Loucy (cell line): ENCODE results near the gene DENND2A.

Experiments used
- H2AFZ ChIP-seq: fragments of 200-600 bp; sonication (generic); 2 replicates; pipeline ENCODE4 v1.6.0; 2016; ENCODE audit warnings: antibody characterized with exemption, mild to moderate bottlenecking, low read length, moderate library complexity
- H3F3A ChIP-seq: fragments of 200-600 bp; 2 replicates; pipeline ENCODE4 v1.6.0; 2016; ENCODE audit warnings: antibody characterized with exemption, low read depth, mild to moderate bottlenecking
- H3K27me3 ChIP-seq: fragments of 200-600 bp; sonication (generic); 2 replicates; pipeline ENCODE4 v1.6.1; 2014; ENCODE audit warnings: low read length, mild to moderate bottlenecking; ENCODE audit not compliant: insufficient read depth, poor library complexity, severe bottlenecking
- H3K36me3 ChIP-seq: fragments of 200-600 bp; sonication (generic); 2 replicates; pipeline ENCODE4 v1.6.1; 2016; ENCODE audit warnings: low read length; ENCODE audit not compliant: insufficient read depth
- H3K4me1 ChIP-seq: fragments of 200-600 bp; sonication (generic); 2 replicates; pipeline ENCODE4 v1.5.1; 2014; ENCODE audit warnings: low read length, mild to moderate bottlenecking; ENCODE audit not compliant: insufficient read depth, poor library complexity, severe bottlenecking
- H3K4me2 ChIP-seq: fragments of 200-600 bp; sonication (generic); 2 replicates; pipeline ENCODE4 v1.6.0; 2014; ENCODE audit warnings: antibody characterized with exemption, low read length, low read depth, mild to moderate bottlenecking; ENCODE audit not compliant: poor library complexity, severe bottlenecking
- H3K4me3 ChIP-seq: fragments of 200-600 bp; sonication (generic); 2 replicates; pipeline ENCODE4 v1.5.1; 2014; ENCODE audit warnings: low read length, mild to moderate bottlenecking, mixed read lengths; ENCODE audit not compliant: poor library complexity, severe bottlenecking
- H3K79me2 ChIP-seq: fragments of 200-600 bp; sonication (generic); 2 replicates; pipeline ENCODE4 v1.6.1; 2014; ENCODE audit warnings: low read length; ENCODE audit not compliant: insufficient read depth
- H3K9ac ChIP-seq: fragments of 200-600 bp; sonication (generic); 2 replicates; pipeline ENCODE4 v1.6.0; 2014; ENCODE audit warnings: mild to moderate bottlenecking, low read depth, low read length, moderate library complexity; ENCODE audit not compliant: poor library complexity, severe bottlenecking
- H3K9me2 ChIP-seq: fragments of 200-600 bp; sonication (generic); replicated peaks from 2 replicates; pipeline ENCODE4 v1.6.1; 2016; ENCODE audit warnings: low read depth, low read length, mixed read lengths
- H3K9me3 ChIP-seq: fragments of 200-600 bp; sonication (generic); 2 replicates; pipeline ENCODE4 v1.6.1; 2014; ENCODE audit warnings: mild to moderate bottlenecking, antibody characterized with exemption, low read length, low read depth; ENCODE audit not compliant: insufficient read depth
- H4K20me1 ChIP-seq: fragments of 200-600 bp; sonication (generic); 2 replicates; pipeline ENCODE4 v1.6.0; 2014; ENCODE audit warnings: antibody characterized with exemption, low read length, mild to moderate bottlenecking; ENCODE audit not compliant: insufficient read depth, poor library complexity, severe bottlenecking
- EZH2phosphoT487 ChIP-seq: fragments of 200-600 bp; IDR thresholded peaks from 2 replicates; pipeline ENCODE4 v1.6.1; 2018; ENCODE audit warnings: antibody characterized with exemption, mild to moderate bottlenecking, moderate library complexity, borderline replicate concordance
- TF ChIP-seq, protein P1 (sequence below): fragments of 200-600 bp; sonication (generic); conservative IDR thresholded peaks from 2 replicates; pipeline ENCODE4 v1.5.1; 2014; ENCODE audit warnings: mild to moderate bottlenecking, antibody characterized with exemption, low read length

The DENND2A gene

GRCh38 chr7:140600341-140600740 is 40.3 kb downstream of the DENND2A start:
- H2AFZ ChIP-seq, result no peak overlapping the region
- H3K4me2 ChIP-seq, result no peak overlapping the region
- H4K20me1 ChIP-seq, result no peaks in the 10 kb centered on the region
- no peaks in the 10 kb centered on the region for H3K4me1 ChIP-seq
- no peaks in the 10 kb centered on the region for H3F3A ChIP-seq
- H3K36me3 ChIP-seq, result no peaks in the 10 kb centered on the region
- H3K27me3 ChIP-seq, result no peaks in the 10 kb centered on the region
- no peak overlapping the region for H3K4me3 ChIP-seq
- H3K79me2 ChIP-seq, result no peaks in the 10 kb centered on the region
- TF ChIP-seq, protein P1, sequence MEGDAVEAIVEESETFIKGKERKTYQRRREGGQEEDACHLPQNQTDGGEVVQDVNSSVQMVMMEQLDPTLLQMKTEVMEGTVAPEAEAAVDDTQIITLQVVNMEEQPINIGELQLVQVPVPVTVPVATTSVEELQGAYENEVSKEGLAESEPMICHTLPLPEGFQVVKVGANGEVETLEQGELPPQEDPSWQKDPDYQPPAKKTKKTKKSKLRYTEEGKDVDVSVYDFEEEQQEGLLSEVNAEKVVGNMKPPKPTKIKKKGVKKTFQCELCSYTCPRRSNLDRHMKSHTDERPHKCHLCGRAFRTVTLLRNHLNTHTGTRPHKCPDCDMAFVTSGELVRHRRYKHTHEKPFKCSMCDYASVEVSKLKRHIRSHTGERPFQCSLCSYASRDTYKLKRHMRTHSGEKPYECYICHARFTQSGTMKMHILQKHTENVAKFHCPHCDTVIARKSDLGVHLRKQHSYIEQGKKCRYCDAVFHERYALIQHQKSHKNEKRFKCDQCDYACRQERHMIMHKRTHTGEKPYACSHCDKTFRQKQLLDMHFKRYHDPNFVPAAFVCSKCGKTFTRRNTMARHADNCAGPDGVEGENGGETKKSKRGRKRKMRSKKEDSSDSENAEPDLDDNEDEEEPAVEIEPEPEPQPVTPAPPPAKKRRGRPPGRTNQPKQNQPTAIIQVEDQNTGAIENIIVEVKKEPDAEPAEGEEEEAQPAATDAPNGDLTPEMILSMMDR, result no peak
- no peak for TF ChIP-seq EZH2phosphoT487
- no peaks in the 10 kb centered on the region for H3K9me3 ChIP-seq
- H3K9ac ChIP-seq, result no peak overlapping the region
- H3K9me2 ChIP-seq, result no peaks in the 10 kb centered on the region

DNA sequence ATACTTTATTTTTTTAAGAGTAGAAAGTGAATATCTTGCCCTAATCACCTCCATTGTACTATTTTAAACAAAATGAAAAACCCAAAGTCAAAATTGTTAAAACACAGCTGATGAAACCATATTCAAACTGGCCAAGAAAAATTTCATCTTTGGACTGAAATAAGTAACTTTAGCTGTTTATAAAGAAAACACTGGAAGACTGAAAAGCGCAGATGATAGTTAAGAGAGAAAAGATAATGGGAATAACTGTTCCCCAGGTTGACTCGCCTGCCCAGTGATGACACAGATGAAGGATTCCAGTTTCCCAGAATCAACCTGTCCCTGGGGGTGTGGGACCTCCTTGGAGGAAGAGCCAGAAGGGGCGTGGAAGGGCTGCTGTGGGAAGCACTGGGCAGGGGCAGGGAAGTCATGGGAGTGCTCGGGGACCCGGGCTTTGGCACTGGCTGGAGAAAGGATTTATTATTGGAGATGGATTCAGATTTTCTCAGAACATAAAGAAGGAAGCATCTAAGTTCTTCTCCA is 43.1 kb downstream of the DENND2A start:
- no peaks in the 10 kb centered on the region for H3K79me2 ChIP-seq
- TF ChIP-seq EZH2phosphoT487, result no peak
- TF ChIP-seq, protein P1, result no peak
- no peak overlapping the region for H3K4me3 ChIP-seq
- H2AFZ ChIP-seq, result no peak overlapping the region
- H4K20me1 ChIP-seq, result no peaks in the 10 kb centered on the region
- H3K9me3 ChIP-seq, result no peaks in the 10 kb centered on the region
- no peaks in the 10 kb centered on the region for H3K36me3 ChIP-seq
- no peaks in the 10 kb centered on the region for H3K9me2 ChIP-seq
- peaks cover 6% of the 10 kb centered on the region for H3K4me1 ChIP-seq
- no peak overlapping the region for H3K4me2 ChIP-seq
- H3K27me3 ChIP-seq, result no peaks in the 10 kb centered on the region
- no peak overlapping the region for H3K9ac ChIP-seq
- no peaks in the 10 kb centered on the region for H3F3A ChIP-seq

DNA sequence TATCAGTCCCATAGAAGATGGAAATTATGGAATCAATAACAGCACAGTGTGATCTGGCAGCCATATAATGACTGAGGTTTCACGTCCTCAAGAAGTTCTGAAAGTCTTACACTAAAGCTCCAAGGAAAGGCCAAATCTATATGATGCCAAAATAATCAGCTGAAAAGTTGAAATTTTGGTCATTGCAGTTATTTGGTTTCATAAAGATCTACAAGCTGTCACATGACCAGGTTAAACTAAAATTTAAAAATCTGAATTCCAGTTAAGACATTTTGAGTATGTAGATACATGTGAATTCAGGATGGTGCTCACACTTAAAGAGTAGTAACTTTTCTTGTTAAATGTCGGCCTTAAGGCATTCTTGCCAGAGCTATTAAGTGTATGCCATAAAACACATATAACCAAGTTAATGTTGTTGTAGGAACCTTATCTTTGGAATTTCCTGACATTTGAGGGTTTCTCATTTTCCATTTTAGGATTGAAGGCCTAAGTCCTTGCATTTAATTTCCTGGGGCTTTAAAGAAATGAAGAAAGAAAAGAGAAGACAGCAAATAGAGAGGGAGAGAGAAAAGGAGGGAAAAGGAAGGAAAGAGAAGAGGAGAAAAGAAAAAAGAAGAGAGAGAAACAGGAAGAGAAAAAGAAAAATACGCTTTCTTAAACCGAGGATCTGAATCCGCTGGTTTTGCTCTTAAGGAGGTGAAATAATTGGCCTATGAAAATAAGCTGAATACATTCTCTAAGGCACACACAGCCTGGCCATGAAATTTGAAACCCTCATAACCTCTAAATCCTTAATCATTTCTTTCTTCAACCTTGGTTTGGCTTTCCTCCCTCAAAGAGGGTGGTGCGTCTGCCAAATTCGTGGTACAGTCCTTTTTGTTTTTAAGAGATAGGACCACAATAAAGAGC is 43.8 kb downstream of the DENND2A start:
- no peaks in the 10 kb centered on the region for H4K20me1 ChIP-seq
- H3K9me3 ChIP-seq, result no peaks in the 10 kb centered on the region
- TF ChIP-seq EZH2phosphoT487, result no peak
- TF ChIP-seq, protein P1, result no peak
- H3K4me3 ChIP-seq, result no peak overlapping the region
- no peaks in the 10 kb centered on the region for H3K9me2 ChIP-seq
- H3K36me3 ChIP-seq, result no peaks in the 10 kb centered on the region
- no peaks in the 10 kb centered on the region for H3K27me3 ChIP-seq
- H3K4me2 ChIP-seq, result no peak overlapping the region
- H3F3A ChIP-seq, result no peaks in the 10 kb centered on the region
- no peak overlapping the region for H3K9ac ChIP-seq
- peaks cover 6% of the 10 kb centered on the region for H3K4me1 ChIP-seq
- no peaks in the 10 kb centered on the region for H3K79me2 ChIP-seq
- no peak overlapping the region for H2AFZ ChIP-seq
